DND-41 (cell line): ENCODE measurements around the gene PDE1A.

Experiments
- ATAC-seq: fragments of 200-7000 bp; cut with Tn5 transposase; 3 replicates; pipeline ENCODE4 v1.9.1; 2021; ENCODE audit warnings: low read depth; ENCODE audit not compliant: insufficient read depth
- DNase-seq: peaks from one replicate; pipeline ENCODE4 v3.0.0-alpha.2; 2020
- H2AFZ ChIP-seq: 2 replicates; pipeline ENCODE4 v1.6.0; 2012; ENCODE audit warnings: low read depth, low read length
- H3K27ac ChIP-seq: 2 replicates; pipeline ENCODE4 v1.5.1; 2012; ENCODE audit warnings: low read length, inconsistent platforms
- H3K27me3 ChIP-seq: fragments of 200-600 bp; sonication (generic); 2 replicates; pipeline ENCODE4 v1.6.0; 2012; ENCODE audit warnings: low read length, mild to moderate bottlenecking, inconsistent platforms; ENCODE audit not compliant: insufficient read depth, poor library complexity
- H3K36me3 ChIP-seq: 2 replicates; pipeline ENCODE4 v1.5.1; 2012; ENCODE audit warnings: low read length, inconsistent platforms; ENCODE audit not compliant: insufficient read depth
- H3K4me1 ChIP-seq: 2 replicates; pipeline ENCODE4 v1.5.1; 2012; ENCODE audit warnings: mild to moderate bottlenecking, low read length; ENCODE audit not compliant: insufficient read depth
- H3K4me2 ChIP-seq: 2 replicates; pipeline ENCODE4 v1.6.0; 2012; ENCODE audit warnings: mild to moderate bottlenecking, moderate library complexity, low read length, inconsistent platforms; ENCODE audit not compliant: insufficient read depth
- H3K4me3 ChIP-seq, 2 experiments: fragments of 200-600 bp in 1 of 2; shearing (Covaris generic) in 1 of 2; 2 replicates each; pipeline ENCODE4 v1.5.1; 2012 to 2016; ENCODE audit warnings: inconsistent platforms in 2 of 2, low read length in 2 of 2, mild to moderate bottlenecking in 2 of 2, low read depth in 1 of 2, moderate library complexity in 1 of 2
- H3K79me2 ChIP-seq: 2 replicates; pipeline ENCODE4 v1.6.0; 2012; ENCODE audit warnings: low read length, inconsistent platforms; ENCODE audit not compliant: insufficient read depth
- H3K9ac ChIP-seq: 2 replicates; pipeline ENCODE4 v1.6.0; 2012; ENCODE audit warnings: low read depth, mild to moderate bottlenecking, inconsistent platforms, low read length, moderate library complexity
- H3K9me3 ChIP-seq: 2 replicates; pipeline ENCODE4 v1.5.1; 2012; ENCODE audit warnings: low read length, moderate library complexity, mild to moderate bottlenecking, inconsistent platforms; ENCODE audit not compliant: insufficient read depth, severe bottlenecking
- H4K20me1 ChIP-seq: 2 replicates; pipeline ENCODE4 v1.6.0; 2012; ENCODE audit warnings: low read length; ENCODE audit not compliant: insufficient read depth
- EZH2 ChIP-seq: IDR thresholded peaks from 3 replicates; pipeline ENCODE4 v1.6.1; 2012; ENCODE audit warnings: borderline replicate concordance, low read depth, mild to moderate bottlenecking, moderate library complexity, low read length, inconsistent platforms; ENCODE audit not compliant: severe bottlenecking
- TF ChIP-seq, protein P1 (sequence below): IDR thresholded peaks from 2 replicates; pipeline ENCODE4 v1.5.1; 2012; ENCODE audit warnings: borderline replicate concordance, low read length, moderate library complexity, mild to moderate bottlenecking; ENCODE audit not compliant: poor library complexity, severe bottlenecking; ENCODE audit errors: extremely low read depth

The PDE1A gene

GRCh38 chr2:182426082-182426917 is 536 bp downstream of the PDE1A start:
- DNase-seq (no peak), ATAC-seq (no peak)
- Histone ChIP-seq H3K4me2 (no peak overlapping the region), H2AFZ (no peak overlapping the region), H3K4me1 (no peaks in the 10 kb centered on the region), H3K27me3 (no peaks in the 10 kb centered on the region), H3K9ac (no peak overlapping the region), H3K79me2 (no peaks in the 10 kb centered on the region), H3K9me3 (no peaks in the 10 kb centered on the region), H4K20me1 (no peaks in the 10 kb centered on the region), H3K36me3 (no peaks in the 10 kb centered on the region), H3K27ac (no peak overlapping the region), H3K4me3 (no peak overlapping the region)
- TF ChIP-seq, protein P1, sequence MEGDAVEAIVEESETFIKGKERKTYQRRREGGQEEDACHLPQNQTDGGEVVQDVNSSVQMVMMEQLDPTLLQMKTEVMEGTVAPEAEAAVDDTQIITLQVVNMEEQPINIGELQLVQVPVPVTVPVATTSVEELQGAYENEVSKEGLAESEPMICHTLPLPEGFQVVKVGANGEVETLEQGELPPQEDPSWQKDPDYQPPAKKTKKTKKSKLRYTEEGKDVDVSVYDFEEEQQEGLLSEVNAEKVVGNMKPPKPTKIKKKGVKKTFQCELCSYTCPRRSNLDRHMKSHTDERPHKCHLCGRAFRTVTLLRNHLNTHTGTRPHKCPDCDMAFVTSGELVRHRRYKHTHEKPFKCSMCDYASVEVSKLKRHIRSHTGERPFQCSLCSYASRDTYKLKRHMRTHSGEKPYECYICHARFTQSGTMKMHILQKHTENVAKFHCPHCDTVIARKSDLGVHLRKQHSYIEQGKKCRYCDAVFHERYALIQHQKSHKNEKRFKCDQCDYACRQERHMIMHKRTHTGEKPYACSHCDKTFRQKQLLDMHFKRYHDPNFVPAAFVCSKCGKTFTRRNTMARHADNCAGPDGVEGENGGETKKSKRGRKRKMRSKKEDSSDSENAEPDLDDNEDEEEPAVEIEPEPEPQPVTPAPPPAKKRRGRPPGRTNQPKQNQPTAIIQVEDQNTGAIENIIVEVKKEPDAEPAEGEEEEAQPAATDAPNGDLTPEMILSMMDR, result no peak
- TF ChIP-seq EZH2, result no peak

DNA sequence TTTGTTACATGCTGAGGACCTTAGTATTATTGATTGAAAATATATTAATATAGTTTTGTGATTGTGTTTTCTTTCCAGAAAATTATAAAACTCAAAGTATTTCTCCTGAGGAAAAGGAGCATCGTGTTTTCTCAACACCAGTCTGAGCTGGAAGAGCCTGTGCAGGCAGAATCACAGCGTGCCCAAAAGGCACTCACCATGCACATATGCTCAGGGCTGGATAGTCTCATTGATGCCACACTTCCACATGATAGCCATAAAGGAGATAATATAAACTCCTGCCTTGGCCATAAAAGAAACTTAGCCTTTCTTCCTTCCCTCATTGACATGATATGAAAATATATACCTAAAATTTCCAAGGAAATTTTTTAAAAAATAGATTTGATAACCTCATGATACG is 4.0 kb downstream of the PDE1A start:
- no peaks in the 10 kb centered on the region for H3K79me2 ChIP-seq
- H3K27ac ChIP-seq, result no peak overlapping the region

DNA sequence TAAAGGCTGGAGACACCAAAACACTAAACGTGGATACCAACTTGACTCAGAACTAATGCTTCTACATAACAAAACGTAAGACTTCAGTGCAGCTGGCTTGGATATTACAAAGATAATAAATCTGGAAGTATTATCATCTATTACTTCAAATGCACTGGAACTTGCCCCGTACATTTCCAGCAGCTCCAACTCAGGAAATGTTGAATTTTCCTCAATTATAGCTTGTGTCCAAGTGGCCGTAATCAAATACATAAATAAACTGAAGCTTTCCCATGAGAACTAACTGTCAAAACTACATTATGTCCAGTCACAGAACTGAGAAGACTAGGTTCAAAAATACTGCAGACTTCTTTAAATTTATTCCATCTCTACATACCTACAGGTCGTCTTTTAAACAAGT is 6.2 kb downstream of the PDE1A start:
- no peaks in the 10 kb centered on the region for H3K9me3 ChIP-seq
- no peak overlapping the region for H3K4me2 ChIP-seq
- ATAC-seq, result no peak
- TF ChIP-seq, protein P1, result no peak
- TF ChIP-seq EZH2, result no peak
- no peaks in the 10 kb centered on the region for H3K36me3 ChIP-seq
- H4K20me1 ChIP-seq, result no peaks in the 10 kb centered on the region
- H3K27ac ChIP-seq, result no peak overlapping the region
- H3K4me1 ChIP-seq, result no peaks in the 10 kb centered on the region
- no peaks in the 10 kb centered on the region for H3K27me3 ChIP-seq
- H2AFZ ChIP-seq, result no peak overlapping the region
- H3K9ac ChIP-seq, result no peak overlapping the region
- no peak overlapping the region for H3K4me3 ChIP-seq
- no peaks in the 10 kb centered on the region for H3K79me2 ChIP-seq
- DNase-seq, result no peak

More for the DNA sequence above, 4.0 kb downstream of the PDE1A start:
- Histone ChIP-seq H3K9me3 (no peaks in the 10 kb centered on the region), H3K4me3 (no peak overlapping the region), H3K9ac (no peak overlapping the region), H3K36me3 (no peaks in the 10 kb centered on the region), H3K4me2 (no peak overlapping the region), H3K4me1 (no peaks in the 10 kb centered on the region), H2AFZ (no peak overlapping the region), H3K27me3 (no peaks in the 10 kb centered on the region), H4K20me1 (no peaks in the 10 kb centered on the region)
- TF ChIP-seq, protein P1, result no peak
- TF ChIP-seq EZH2, result no peak
- ATAC-seq (no peak), DNase-seq (no peak)
